ENCODE measurements around the gene AMFR.
"Not testable (repeated sequence)": the region's sequence is repeated elsewhere in the genome, so short reads cannot be mapped to it uniquely, and the experiment has no call there.

The AMFR gene

GRCh38 chr16:56387396-56387795 lies 37.9 kb downstream of the AMFR start:
- DNase-seq: no peak

GRCh38 chr16:56384074-56384721 lies 41.1 kb downstream of the AMFR start:
- DNase-seq: no peak

- no peak for DNase-seq
These were observed 42.4 kb downstream of the AMFR start for GRCh38 chr16:56382901-56383355.

- DNase-seq: no peak
These were observed 42.9 kb downstream of the AMFR start for GRCh38 chr16:56382459-56382858.

- DNase-seq: not testable (repeated sequence)
These were observed 44.4 kb downstream of the AMFR start for GRCh38 chr16:56380778-56381485.

GRCh38 chr16:56379044-56379443 lies 46.3 kb downstream of the AMFR start:
- not testable (repeated sequence) for DNase-seq

GRCh38 chr16:56375792-56376191 lies 49.6 kb downstream of the AMFR start:
- DNase-seq: not testable (repeated sequence)

GRCh38 chr16:56373003-56373402 lies 52.3 kb downstream of the AMFR start:
- DNase-seq: no peak

GRCh38 chr16:56372013-56372634 lies 53.2 kb downstream of the AMFR start:
- DNase-seq: peak; percentile 6

GRCh38 chr16:56371660-56371937 lies 53.7 kb downstream of the AMFR start:
- DNase-seq: no peak

GRCh38 chr16:56370875-56371659 lies 54.3 kb downstream of the AMFR start:
- DNase-seq: no peak

- DNase-seq: no peak
These were observed 55.0 kb downstream of the AMFR start for GRCh38 chr16:56370185-56370874.

- DNase-seq: no peak
These were observed 56.1 kb downstream of the AMFR start for GRCh38 chr16:56369202-56369601.

GRCh38 chr16:56368545-56368944 lies 56.8 kb downstream of the AMFR start:
- DNase-seq: no peak

GRCh38 chr16:56367764-56368163 lies 57.6 kb downstream of the AMFR start:
- no peak for DNase-seq

GRCh38 chr16:56366945-56367344 lies 58.4 kb downstream of the AMFR start:
- DNase-seq: no peak

- DNase-seq: no peak
These were observed 59.8 kb downstream of the AMFR start for GRCh38 chr16:56365552-56365951.

GRCh38 chr16:56364865-56365264 lies 60.5 kb downstream of the AMFR start:
- no peak for DNase-seq

- DNase-seq: no peak
These were observed 61.4 kb downstream of the AMFR start for GRCh38 chr16:56363781-56364565.

GRCh38 chr16:56363181-56363716 lies 62.1 kb downstream of the AMFR start:
- DNase-seq: no peak

GRCh38 chr16:56362706-56363105 lies 62.6 kb downstream of the AMFR start:
- DNase-seq: no peak

All from OCI-M1 (cell line).